Chondrocyte (in vitro differentiated cells): ENCODE measurements around the gene GPC3. TPM values are rescaled to one million over a fixed set of nuclear protein-coding genes. Genes with fewer than 3 reads are reported as not detected.

Experiments
- DNase-seq: peaks from one replicate; pipeline ENCODE4 v3.0.0; 2021; ENCODE audit warnings: mixed read lengths, low spot score
- H3K27ac Mint-ChIP-seq: one replicate; pipeline ENCODE4 v1.8.0; 2021; ENCODE audit warnings: mild to moderate bottlenecking, moderate library complexity, mixed read lengths; ENCODE audit not compliant: unreplicated experiment
- H3K27me3 Mint-ChIP-seq: 2 replicates; pipeline ENCODE4 v1.8.0; 2021; ENCODE audit warnings: low read depth, mixed read lengths
- H3K36me3 Mint-ChIP-seq: 2 replicates; pipeline ENCODE4 v1.8.0; 2021; ENCODE audit warnings: low read depth, mixed read lengths
- H3K4me1 Mint-ChIP-seq: 2 replicates; pipeline ENCODE4 v1.8.0; 2021; ENCODE audit warnings: low read depth, mild to moderate bottlenecking, mixed read lengths
- H3K4me3 Mint-ChIP-seq: one replicate; pipeline ENCODE4 v1.8.0; 2021; ENCODE audit warnings: mild to moderate bottlenecking, moderate library complexity, mixed read lengths; ENCODE audit not compliant: unreplicated experiment
- H3K9me3 Mint-ChIP-seq: 2 replicates; pipeline ENCODE4 v1.8.0; 2021; ENCODE audit warnings: low read depth, mixed read lengths
- CTCF ChIP-seq: fragments of 200-600 bp; sonication (generic); IDR thresholded peaks from 2 replicates; pipeline ENCODE4 v1.5.0; 2021; ENCODE audit warnings: antibody characterized with exemption, mild to moderate bottlenecking, moderate library complexity
- total RNA-seq: library from RNA; stranded (reverse); gene quantifications from 3 replicates; pipeline ENCODE4 v1.2.1, GENCODE V29; 2021

The GPC3 gene
- total RNA-seq, 1 donor from 2014 or later, result 1.9 TPM

GRCh38 chrX:133575501-133576136, 409.8 kb downstream of the GPC3 start:
- Mint-ChIP-seq H3K9me3 (peaks cover 12% of the 10 kb centered on the region), H3K4me1 (peaks cover 27% of the 10 kb centered on the region), H3K4me3 (no peak overlapping the region), H3K27me3 (no peaks in the 10 kb centered on the region), H3K27ac (no peak overlapping the region), H3K36me3 (no peaks in the 10 kb centered on the region)
- DNase-seq, result no peak
- no peak for TF ChIP-seq CTCF

GRCh38 chrX:133574716-133575115, 410.7 kb downstream of the GPC3 start:
- Mint-ChIP-seq H3K9me3 (peaks cover 12% of the 10 kb centered on the region), H3K27ac (no peak overlapping the region), H3K36me3 (no peaks in the 10 kb centered on the region), H3K4me1 (peaks cover 27% of the 10 kb centered on the region), H3K27me3 (no peaks in the 10 kb centered on the region), H3K4me3 (no peak overlapping the region)
- TF ChIP-seq CTCF, result no peak
- no peak for DNase-seq

- H3K4me3 Mint-ChIP-seq, result no peak overlapping the region
- TF ChIP-seq CTCF, result no peak
- no peaks in the 10 kb centered on the region for H3K36me3 Mint-ChIP-seq
- peaks cover 12% of the 10 kb centered on the region for H3K9me3 Mint-ChIP-seq
- H3K4me1 Mint-ChIP-seq, result peaks cover 33% of the 10 kb centered on the region
- no peak overlapping the region for H3K27ac Mint-ChIP-seq
- DNase-seq, result no peak
- H3K27me3 Mint-ChIP-seq, result no peaks in the 10 kb centered on the region
Measured at GRCh38 chrX:133570549-133570948, 414.8 kb downstream of the GPC3 start.

- peaks cover 25% of the 10 kb centered on the region for H3K4me1 Mint-ChIP-seq
- H3K4me3 Mint-ChIP-seq, result no peak overlapping the region
- no peaks in the 10 kb centered on the region for H3K36me3 Mint-ChIP-seq
- H3K27me3 Mint-ChIP-seq, result no peaks in the 10 kb centered on the region
- TF ChIP-seq CTCF, result no peak
- peaks cover 12% of the 10 kb centered on the region for H3K9me3 Mint-ChIP-seq
- no peak overlapping the region for H3K27ac Mint-ChIP-seq
- no peak for DNase-seq
Measured at GRCh38 chrX:133569217-133569616, 416.2 kb downstream of the GPC3 start.

- H3K36me3 Mint-ChIP-seq, result no peaks in the 10 kb centered on the region
- no peaks in the 10 kb centered on the region for H3K27me3 Mint-ChIP-seq
- H3K9me3 Mint-ChIP-seq, result peaks cover 9% of the 10 kb centered on the region
- no peak overlapping the region for H3K4me3 Mint-ChIP-seq
- DNase-seq, result no peak
- no peak for TF ChIP-seq CTCF
- no peak overlapping the region for H3K27ac Mint-ChIP-seq
- peaks cover 31% of the 10 kb centered on the region for H3K4me1 Mint-ChIP-seq
Measured at GRCh38 chrX:133568109-133568508, 417.3 kb downstream of the GPC3 start.
